HG03280 (cell line): Measurements from ENCODE around the gene PKIB.
"Not testable (repeated sequence)": the region's sequence is repeated elsewhere in the genome, so short reads cannot be mapped to it uniquely, and the experiment has no call there.

ENCODE experiments used
- ATAC-seq: cut with Tn5 transposase; IDR thresholded peaks from one replicate; pipeline ENCODE4 v1.9.1; 2021; ENCODE audit warnings: mild to moderate bottlenecking, moderate library complexity; ENCODE audit not compliant: unreplicated experiment

PKIB gene

GRCh38 chr6:122620428-122620827 lies 10.2 kb downstream of the PKIB start:
- ATAC-seq, result no peak

- ATAC-seq, result no peak
These were observed 10.7 kb downstream of the PKIB start for GRCh38 chr6:122620902-122621301.

- ATAC-seq, result no peak
These were observed 11.4 kb downstream of the PKIB start for GRCh38 chr6:122621638-122622037.

- no peak for ATAC-seq
These were observed 12.3 kb downstream of the PKIB start for GRCh38 chr6:122622479-122622878.

- no peak for ATAC-seq
These were observed 13.1 kb downstream of the PKIB start for GRCh38 chr6:122623279-122623678.

- no peak for ATAC-seq
These were observed 14.6 kb downstream of the PKIB start for GRCh38 chr6:122624853-122625252.

GRCh38 chr6:122628714-122629113 lies 18.5 kb downstream of the PKIB start:
- ATAC-seq, result no peak

- no peak for ATAC-seq
These were observed 21.5 kb downstream of the PKIB start for GRCh38 chr6:122631571-122632249.

GRCh38 chr6:122640366-122640765 lies 30.2 kb downstream of the PKIB start:
- ATAC-seq, result no peak

- no peak for ATAC-seq
These were observed 31.6 kb downstream of the PKIB start for GRCh38 chr6:122641819-122642218.

GRCh38 chr6:122642604-122643003 lies 32.4 kb downstream of the PKIB start:
- ATAC-seq, result not testable (repeated sequence)

- ATAC-seq, result no peak
These were observed 35.1 kb downstream of the PKIB start for GRCh38 chr6:122645256-122645655.

- ATAC-seq, result no peak
These were observed 37.6 kb downstream of the PKIB start for GRCh38 chr6:122647765-122648164.

- ATAC-seq, result no peak
These were observed 38.5 kb downstream of the PKIB start for GRCh38 chr6:122648726-122649125.

GRCh38 chr6:122649701-122650100 lies 39.5 kb downstream of the PKIB start:
- no peak for ATAC-seq

- ATAC-seq, result no peak
These were observed 40.2 kb downstream of the PKIB start for GRCh38 chr6:122650403-122650802.

GRCh38 chr6:122651031-122651430 lies 40.8 kb downstream of the PKIB start:
- no peak for ATAC-seq

- ATAC-seq, result no peak
These were observed 41.4 kb downstream of the PKIB start for GRCh38 chr6:122651604-122652003.

GRCh38 chr6:122652431-122652830 lies 42.2 kb downstream of the PKIB start:
- no peak for ATAC-seq

- no peak for ATAC-seq
These were observed 42.9 kb downstream of the PKIB start for GRCh38 chr6:122653094-122653493.

- no peak for ATAC-seq
These were observed 43.8 kb downstream of the PKIB start for GRCh38 chr6:122654012-122654411.

GRCh38 chr6:122657601-122658000 lies 47.4 kb downstream of the PKIB start:
- no peak for ATAC-seq

GRCh38 chr6:122660296-122660695 lies 50.1 kb downstream of the PKIB start:
- ATAC-seq, result no peak
